SK-N-SH treated with all-trans-retinoic acid at 6 μM for 48 hours (cell line): ENCODE data around the gene EVX2.

Experiments used
- ATAC-seq: fragments of 200-7000 bp; cut with Tn5 transposase; 3 replicates; pipeline ENCODE4 v1.9.1; 2020; ENCODE audit warnings: mild to moderate bottlenecking, moderate library complexity
- CSDC2 ChIP-seq: fragments of 250-450 bp; sonication (Bioruptor Pico); IDR thresholded peaks from 2 replicates; pipeline ENCODE4 v1.5.0; 2020; ENCODE audit warnings: mild to moderate bottlenecking, moderate library complexity
- ESRRG ChIP-seq: fragments of 250-450 bp; sonication (Bioruptor Pico); IDR thresholded peaks from 2 replicates; pipeline ENCODE4 v1.6.1; 2021; ENCODE audit warnings: mild to moderate bottlenecking
- ISL1 ChIP-seq: fragments of 250-450 bp; sonication (Bioruptor Pico); IDR thresholded peaks from 2 replicates; pipeline ENCODE4 v2.1.2; 2022; ENCODE audit warnings: mild to moderate bottlenecking, moderate library complexity
- OSR1 ChIP-seq: fragments of 250-450 bp; sonication (Bioruptor Pico); IDR thresholded peaks from 2 replicates; pipeline ENCODE4 v1.8.0; 2022; ENCODE audit warnings: moderate library complexity, mild to moderate bottlenecking, inconsistent platforms
- RARB ChIP-seq: fragments of 250-450 bp; sonication (Bioruptor Pico); IDR thresholded peaks from 2 replicates; pipeline ENCODE4 v1.8.0; 2021; ENCODE audit warnings: mild to moderate bottlenecking, moderate library complexity
- TOX ChIP-seq: fragments of 250-450 bp; sonication (Bioruptor Pico); IDR thresholded peaks from 2 replicates; pipeline ENCODE4 v1.8.0; 2021; ENCODE audit warnings: mild to moderate bottlenecking, moderate library complexity, borderline replicate concordance
- ZC3H10 ChIP-seq: fragments of 250-450 bp; sonication (Bioruptor Pico); IDR thresholded peaks from 2 replicates; pipeline ENCODE4 v1.5.1; 2021; ENCODE audit warnings: mild to moderate bottlenecking, moderate library complexity
- ZFP3 ChIP-seq: fragments of 250-450 bp; sonication (Bioruptor Pico); IDR thresholded peaks from 2 replicates; pipeline ENCODE4 v1.5.0; 2020; ENCODE audit warnings: mild to moderate bottlenecking, moderate library complexity
- ZNF565 ChIP-seq: fragments of 450-650 bp; formaldehyde crosslinking; conservative IDR thresholded peaks from 2 replicates; pipeline ENCODE4 v1.5.0; 2020; ENCODE audit warnings: low read depth, mild to moderate bottlenecking, moderate library complexity
- ZNF70 ChIP-seq: fragments of 450-650 bp; formaldehyde crosslinking; IDR thresholded peaks from 2 replicates; pipeline ENCODE4 v1.5.0; 2020; ENCODE audit warnings: mild to moderate bottlenecking, moderate library complexity
- ZNF8 ChIP-seq: fragments of 450-650 bp; formaldehyde crosslinking; IDR thresholded peaks from 2 replicates; pipeline ENCODE4 v1.5.0; 2020; ENCODE audit warnings: mild to moderate bottlenecking, moderate library complexity
- TF ChIP-seq, protein P1 (sequence below): fragments of 250-450 bp; sonication (Bioruptor Pico); IDR thresholded peaks from 2 replicates; pipeline ENCODE4 v1.5.0; 2020; ENCODE audit warnings: mild to moderate bottlenecking, moderate library complexity
- TF ChIP-seq, protein P2 (sequence below): fragments of 250-450 bp; sonication (Bioruptor Pico); IDR thresholded peaks from 2 replicates; pipeline ENCODE4 v1.8.0; 2021; ENCODE audit warnings: low read depth, mild to moderate bottlenecking, moderate library complexity, borderline replicate concordance

EVX2 gene

DNA sequence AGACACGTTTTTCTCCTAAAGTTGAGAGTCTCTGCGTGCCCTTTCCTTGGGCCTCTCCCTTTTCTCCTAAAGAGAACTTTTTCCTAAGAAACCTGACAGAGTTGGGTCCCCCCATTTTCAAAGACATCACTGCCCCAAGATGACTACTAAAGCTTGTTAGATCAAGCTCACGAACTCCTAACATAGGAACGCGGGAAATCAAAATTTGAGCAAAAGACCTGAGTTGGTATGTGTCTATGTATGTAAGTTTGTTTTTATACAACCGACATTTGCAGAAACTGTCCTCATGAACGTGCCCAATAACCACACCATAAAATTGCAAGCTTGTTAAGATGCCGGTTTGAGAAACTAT, 10.1 kb upstream of the EVX2 start (continued):
- no peak for TF ChIP-seq ZNF70

DNA sequence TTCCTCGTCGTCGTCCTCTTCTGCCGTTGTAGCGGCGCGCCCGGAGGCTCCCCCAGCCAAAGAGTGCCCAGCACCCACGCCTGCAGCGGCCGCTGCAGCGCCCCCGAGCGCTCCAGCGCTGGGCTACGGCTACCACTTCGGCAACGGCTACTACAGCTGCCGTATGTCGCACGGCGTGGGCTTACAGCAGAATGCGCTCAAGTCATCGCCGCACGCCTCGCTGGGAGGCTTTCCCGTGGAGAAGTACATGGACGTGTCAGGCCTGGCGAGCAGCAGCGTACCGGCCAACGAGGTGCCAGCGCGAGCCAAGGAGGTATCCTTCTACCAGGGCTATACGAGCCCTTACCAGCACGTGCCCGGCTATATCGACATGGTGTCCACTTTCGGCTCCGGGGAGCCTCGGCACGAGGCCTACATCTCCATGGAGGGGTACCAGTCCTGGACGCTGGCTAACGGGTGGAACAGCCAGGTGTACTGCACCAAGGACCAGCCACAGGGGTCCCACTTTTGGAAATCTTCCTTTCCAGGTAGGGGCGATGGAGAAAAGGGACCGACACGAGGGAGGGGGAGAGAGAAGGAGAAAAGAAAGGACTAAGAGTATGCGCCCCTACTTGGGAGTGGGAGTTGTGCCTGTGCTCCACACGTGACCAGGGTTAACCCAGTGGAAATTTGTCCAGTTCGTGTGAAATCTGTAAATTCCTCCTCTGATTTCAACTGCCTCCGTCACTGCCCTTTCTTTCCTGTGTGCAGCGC, 9.6 kb upstream of the EVX2 start:
- no peak for TF ChIP-seq ISL1 (CRISPR knock-in tag)
- TF ChIP-seq ZC3H10 (CRISPR knock-in tag) = no peak
- TF ChIP-seq RARB (CRISPR knock-in tag) = no peak
- no peak for TF ChIP-seq ZNF70
- TF ChIP-seq, protein P1, sequence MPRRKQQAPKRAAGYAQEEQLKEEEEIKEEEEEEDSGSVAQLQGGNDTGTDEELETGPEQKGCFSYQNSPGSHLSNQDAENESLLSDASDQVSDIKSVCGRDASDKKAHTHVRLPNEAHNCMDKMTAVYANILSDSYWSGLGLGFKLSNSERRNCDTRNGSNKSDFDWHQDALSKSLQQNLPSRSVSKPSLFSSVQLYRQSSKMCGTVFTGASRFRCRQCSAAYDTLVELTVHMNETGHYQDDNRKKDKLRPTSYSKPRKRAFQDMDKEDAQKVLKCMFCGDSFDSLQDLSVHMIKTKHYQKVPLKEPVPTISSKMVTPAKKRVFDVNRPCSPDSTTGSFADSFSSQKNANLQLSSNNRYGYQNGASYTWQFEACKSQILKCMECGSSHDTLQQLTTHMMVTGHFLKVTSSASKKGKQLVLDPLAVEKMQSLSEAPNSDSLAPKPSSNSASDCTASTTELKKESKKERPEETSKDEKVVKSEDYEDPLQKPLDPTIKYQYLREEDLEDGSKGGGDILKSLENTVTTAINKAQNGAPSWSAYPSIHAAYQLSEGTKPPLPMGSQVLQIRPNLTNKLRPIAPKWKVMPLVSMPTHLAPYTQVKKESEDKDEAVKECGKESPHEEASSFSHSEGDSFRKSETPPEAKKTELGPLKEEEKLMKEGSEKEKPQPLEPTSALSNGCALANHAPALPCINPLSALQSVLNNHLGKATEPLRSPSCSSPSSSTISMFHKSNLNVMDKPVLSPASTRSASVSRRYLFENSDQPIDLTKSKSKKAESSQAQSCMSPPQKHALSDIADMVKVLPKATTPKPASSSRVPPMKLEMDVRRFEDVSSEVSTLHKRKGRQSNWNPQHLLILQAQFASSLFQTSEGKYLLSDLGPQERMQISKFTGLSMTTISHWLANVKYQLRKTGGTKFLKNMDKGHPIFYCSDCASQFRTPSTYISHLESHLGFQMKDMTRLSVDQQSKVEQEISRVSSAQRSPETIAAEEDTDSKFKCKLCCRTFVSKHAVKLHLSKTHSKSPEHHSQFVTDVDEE = no peak
- no peak for TF ChIP-seq TOX (CRISPR knock-in tag)
- ATAC-seq = peak; percentile 33

DNA sequence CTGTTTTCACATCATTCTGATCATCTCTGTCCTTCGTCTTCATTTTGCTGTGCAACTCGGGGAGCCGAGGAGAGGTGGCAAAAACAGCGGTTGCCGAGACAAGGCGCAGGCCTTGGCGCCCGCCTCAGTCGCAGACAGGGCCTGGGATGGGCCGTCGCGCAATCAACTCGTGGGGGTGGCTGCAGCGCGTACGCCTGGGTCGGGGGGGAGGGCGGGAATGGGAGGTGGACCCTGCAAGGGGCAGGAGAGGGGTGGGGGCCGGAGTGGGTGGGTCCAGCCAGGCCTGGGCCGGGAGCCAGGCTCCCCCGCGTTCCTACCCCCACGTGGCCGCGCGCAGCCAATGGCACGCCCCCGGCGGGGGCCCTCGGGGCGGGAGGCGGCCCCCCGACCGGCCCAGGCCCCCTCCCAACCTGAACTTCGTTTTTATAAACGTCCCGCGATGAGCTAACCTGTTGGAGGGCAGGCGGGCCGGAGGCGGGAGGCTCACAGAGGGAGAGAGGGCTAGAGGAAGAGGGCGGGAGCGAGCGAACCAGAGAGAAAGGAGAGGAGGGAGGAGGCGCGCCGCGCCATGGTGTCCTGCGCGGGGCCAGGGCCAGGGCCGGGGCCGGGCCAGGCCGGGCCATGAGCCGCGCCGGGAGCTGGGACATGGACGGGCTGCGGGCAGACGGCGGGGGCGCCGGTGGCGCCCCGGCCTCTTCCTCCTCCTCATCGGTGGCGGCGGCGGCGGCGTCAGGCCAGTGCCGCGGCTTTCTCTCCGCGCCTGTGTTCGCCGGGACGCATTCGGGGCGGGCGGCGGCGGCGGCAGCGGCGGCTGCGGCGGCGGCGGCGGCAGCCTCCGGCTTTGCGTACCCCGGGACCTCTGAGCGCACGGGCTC, 8.7 kb upstream of the EVX2 start, which contains the start of gene HOXD13:
Gene HOXD13, plus strand, starts transcription at position 452 of the 875 bp plus-strand sequence. Its CDS starts 170 bp downstream, at position 622.
- TF ChIP-seq TOX (CRISPR knock-in tag) (no peak), OSR1 (CRISPR knock-in tag) (no peak), ZNF565 (CRISPR knock-in tag) (no peak), ZNF8 (CRISPR knock-in tag) (no peak)
- no peak for ATAC-seq

DNA sequence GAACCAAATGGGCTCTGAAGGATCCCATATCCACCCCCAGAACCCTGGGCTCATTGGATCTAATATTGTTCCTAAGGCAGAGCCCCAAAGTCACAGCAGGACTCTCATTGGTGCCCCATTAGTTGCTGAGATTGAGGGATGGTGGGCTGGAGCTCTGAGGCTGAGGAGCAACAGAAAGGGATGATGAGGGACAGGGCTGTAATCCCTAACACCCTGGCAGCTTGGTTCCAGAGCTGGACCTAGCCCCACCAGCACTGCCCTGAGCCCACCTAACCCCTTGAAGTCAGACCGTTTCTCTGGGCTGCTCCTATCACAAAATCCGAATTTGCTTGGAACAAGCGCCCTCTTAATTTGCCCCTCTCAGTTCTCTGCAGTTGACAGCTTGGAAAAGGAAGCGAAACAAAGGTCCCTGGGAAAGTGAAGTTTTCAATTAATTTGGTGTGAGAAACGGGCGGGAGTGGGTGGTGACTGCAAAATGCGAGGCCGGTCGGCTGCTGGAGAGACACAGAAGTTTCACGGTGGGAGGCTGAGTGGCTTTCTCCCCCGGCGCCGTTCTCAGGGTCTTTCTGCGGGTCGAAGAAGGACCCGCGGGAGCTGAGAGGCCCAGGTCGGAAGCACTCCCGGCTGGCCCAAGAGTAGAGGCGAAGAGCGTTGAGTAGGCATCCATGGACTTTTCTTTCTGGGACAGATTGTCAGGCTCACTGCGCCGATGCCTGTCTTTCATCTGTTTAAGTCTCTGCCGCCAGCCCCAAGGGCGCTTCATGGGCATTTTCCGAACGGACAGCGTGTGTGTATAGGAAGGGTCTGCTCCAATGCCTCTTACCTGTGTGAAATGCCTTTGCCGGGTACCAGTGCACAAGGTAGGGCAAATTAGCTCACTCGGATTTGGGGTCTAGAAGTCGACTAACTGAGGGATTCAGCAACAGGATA, 7.8 kb upstream of the EVX2 start:
- no peak for ATAC-seq
- TF ChIP-seq ZNF70 (no peak), CSDC2 (CRISPR knock-in tag) (no peak)

DNA sequence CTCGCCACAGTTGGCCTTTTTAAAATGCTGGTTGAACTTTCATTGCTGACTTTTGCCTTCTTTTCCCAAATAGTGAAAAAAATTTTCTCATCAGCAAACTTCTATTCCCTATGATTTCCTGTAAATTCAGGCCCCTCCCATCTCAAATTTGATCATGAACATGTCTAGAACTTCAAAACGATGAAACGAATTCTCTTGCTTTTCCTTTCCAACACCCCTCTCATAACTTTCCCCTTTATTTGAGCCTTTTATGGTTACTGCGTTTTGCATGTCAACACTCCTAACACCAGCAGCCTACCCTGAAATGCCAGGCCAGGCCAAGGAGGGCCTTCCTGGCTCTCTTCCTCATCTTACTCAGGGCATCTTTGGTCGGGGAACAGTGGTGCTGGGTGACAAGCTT, 7.1 kb upstream of the EVX2 start:
- no peak for ATAC-seq
- TF ChIP-seq, protein P1 = no peak
- TF ChIP-seq RARB (CRISPR knock-in tag) (no peak), ESRRG (CRISPR knock-in tag) (no peak), ISL1 (CRISPR knock-in tag) (no peak), ZFP3 (CRISPR knock-in tag) (no peak)
- TF ChIP-seq, protein P2, sequence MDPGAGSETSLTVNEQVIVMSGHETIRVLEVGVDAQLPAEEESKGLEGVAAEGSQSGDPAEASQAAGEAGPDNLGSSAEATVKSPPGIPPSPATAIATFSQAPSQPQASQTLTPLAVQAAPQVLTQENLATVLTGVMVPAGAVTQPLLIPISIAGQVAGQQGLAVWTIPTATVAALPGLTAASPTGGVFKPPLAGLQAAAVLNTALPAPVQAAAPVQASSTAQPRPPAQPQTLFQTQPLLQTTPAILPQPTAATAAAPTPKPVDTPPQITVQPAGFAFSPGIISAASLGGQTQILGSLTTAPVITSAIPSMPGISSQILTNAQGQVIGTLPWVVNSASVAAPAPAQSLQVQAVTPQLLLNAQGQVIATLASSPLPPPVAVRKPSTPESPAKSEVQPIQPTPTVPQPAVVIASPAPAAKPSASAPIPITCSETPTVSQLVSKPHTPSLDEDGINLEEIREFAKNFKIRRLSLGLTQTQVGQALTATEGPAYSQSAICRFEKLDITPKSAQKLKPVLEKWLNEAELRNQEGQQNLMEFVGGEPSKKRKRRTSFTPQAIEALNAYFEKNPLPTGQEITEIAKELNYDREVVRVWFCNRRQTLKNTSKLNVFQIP (CRISPR knock-in tag) = no peak
